A673 (cell line): Measurements from ENCODE around the gene MARCHF5. TPM values are rescaled to one million over a fixed set of nuclear protein-coding genes. Genes with fewer than 3 reads are reported as not detected.

Experiments
- BruUV-seq: library from RNA; stranded (reverse); fragments of 400-500 nt; replicated peaks from 2 replicates; lab custom pipeline; 2021; lab: Mats Ljungman, UMichigan
- CTCF ChIA-PET: fragments of 300-600 bp; sonication (Branson Sonifier 250); formaldehyde crosslinking; loops from one replicate; lab custom pipeline; 2022; ENCODE audit warnings: antibody characterized with exemption; lab: Charles Lee
- POLR2A ChIA-PET: fragments of 300-600 bp; sonication (Branson Sonifier 250); formaldehyde crosslinking; loops from one replicate; lab custom pipeline; 2022; ENCODE audit warnings: antibody characterized with exemption; ENCODE audit not compliant: low non-redundant PET; lab: Charles Lee
- DNase-seq: peaks from one replicate; pipeline ENCODE4 v3.0.0-alpha.2; 2015; ENCODE audit warnings: low spot score
- H3K27ac ChIP-seq: fragments of 200-600 bp; sonication (generic); 2 replicates; pipeline ENCODE4 v1.5.1; 2016; ENCODE audit warnings: mixed run types, low read depth, mild to moderate bottlenecking, mixed read lengths, antibody characterized with exemption, low read length; ENCODE audit not compliant: poor library complexity, severe bottlenecking
- H3K27me3 ChIP-seq: fragments of 200-600 bp; sonication (generic); replicated peaks from 2 replicates; pipeline ENCODE4 v1.6.1; 2017; ENCODE audit warnings: mixed run types, low read depth, mild to moderate bottlenecking, mixed read lengths, antibody characterized with exemption, low read length; ENCODE audit not compliant: insufficient read depth, poor library complexity
- H3K36me3 ChIP-seq: fragments of 200-600 bp; sonication (generic); 2 replicates; pipeline ENCODE4 v1.6.1; 2016; ENCODE audit warnings: mixed run types, mild to moderate bottlenecking, mixed read lengths, antibody characterized with exemption, low read length; ENCODE audit not compliant: insufficient read depth, poor library complexity, severe bottlenecking
- H3K4me1 ChIP-seq: fragments of 200-600 bp; sonication (generic); 2 replicates; pipeline ENCODE4 v1.6.1; 2017; ENCODE audit warnings: mixed run types, mild to moderate bottlenecking, mixed read lengths, antibody characterized with exemption, low read length; ENCODE audit not compliant: insufficient read depth, poor library complexity, severe bottlenecking
- H3K4me3 ChIP-seq: fragments of 200-600 bp; sonication (generic); 2 replicates; pipeline ENCODE4 v1.5.1; 2016; ENCODE audit warnings: low read depth, mixed run types, mild to moderate bottlenecking, mixed read lengths, low read length; ENCODE audit not compliant: poor library complexity, severe bottlenecking
- H3K9me3 ChIP-seq: fragments of 200-600 bp; sonication (generic); 2 replicates; pipeline ENCODE4 v1.6.1; 2016; ENCODE audit warnings: mixed run types, low read depth, mild to moderate bottlenecking, mixed read lengths, antibody characterized with exemption, low read length; ENCODE audit not compliant: poor library complexity, severe bottlenecking
- EZH2 ChIP-seq: fragments of 200-600 bp; sonication (generic); IDR thresholded peaks from 2 replicates; pipeline ENCODE4 v1.6.1; 2017; ENCODE audit warnings: borderline replicate concordance, low read depth, mild to moderate bottlenecking, mixed read lengths, antibody characterized with exemption, low read length; ENCODE audit not compliant: poor library complexity, severe bottlenecking
- intact Hi-C: fragments of 100-400 bp; cut with micrococcal nuclease; formaldehyde crosslinking; loops from one replicate; pipeline ENCODE4 v1.10.0; 2022; ENCODE audit not compliant: unreplicated experiment
- total RNA-seq: library from RNA; stranded (reverse); gene quantifications from 2 replicates; pipeline ENCODE4 v1.2.3, GENCODE V29; 2021
- TF ChIP-seq, protein P1 (sequence below): fragments of 300-800, 200-600 bp; sonication (generic); conservative IDR thresholded peaks from 2 replicates; pipeline ENCODE4 v1.5.1; 2017; ENCODE audit warnings: low read depth, mild to moderate bottlenecking, antibody characterized with exemption, low read length, moderate library complexity, mixed read lengths

Gene MARCHF5
- total RNA-seq, 1 experiment from 2014 or later: 79.9 TPM

DNA sequence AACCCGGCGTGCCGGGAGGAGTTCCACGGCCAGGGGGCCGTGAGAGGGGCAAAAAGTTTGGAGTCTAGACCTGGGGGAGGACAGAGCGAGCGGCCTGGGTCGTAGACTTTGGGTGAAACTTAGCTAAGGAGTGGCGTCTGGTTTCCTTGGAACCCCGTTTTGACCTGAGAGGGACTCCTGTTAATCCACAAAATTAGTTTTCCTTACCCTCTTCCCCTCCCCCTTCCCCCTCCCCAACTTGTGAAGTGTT, 574 bp downstream of the MARCHF5 start:
- DNase-seq: no peak
- H3K9me3 ChIP-seq: no peaks in the 10 kb centered on the region
- peak overlapping the region; percentile 91 for H3K27ac ChIP-seq
- H3K36me3 ChIP-seq: peaks cover 14% of the 10 kb centered on the region
- intact Hi-C loops: loop anchor here (5.0 kb wide), 1 partner anchor 49 kb away; no protein-coding TSS in a partner anchor
- CTCF ChIA-PET: interaction anchor here (0.6 to 1.5 kb wide), 4 partner anchors 36 to 204 kb away, joined by 3 to 5 read pairs (median 4); no protein-coding TSS in a partner anchor
- no TSS peak for BruUV-seq
- no peak for TF ChIP-seq EZH2
- TF ChIP-seq, protein P1, sequence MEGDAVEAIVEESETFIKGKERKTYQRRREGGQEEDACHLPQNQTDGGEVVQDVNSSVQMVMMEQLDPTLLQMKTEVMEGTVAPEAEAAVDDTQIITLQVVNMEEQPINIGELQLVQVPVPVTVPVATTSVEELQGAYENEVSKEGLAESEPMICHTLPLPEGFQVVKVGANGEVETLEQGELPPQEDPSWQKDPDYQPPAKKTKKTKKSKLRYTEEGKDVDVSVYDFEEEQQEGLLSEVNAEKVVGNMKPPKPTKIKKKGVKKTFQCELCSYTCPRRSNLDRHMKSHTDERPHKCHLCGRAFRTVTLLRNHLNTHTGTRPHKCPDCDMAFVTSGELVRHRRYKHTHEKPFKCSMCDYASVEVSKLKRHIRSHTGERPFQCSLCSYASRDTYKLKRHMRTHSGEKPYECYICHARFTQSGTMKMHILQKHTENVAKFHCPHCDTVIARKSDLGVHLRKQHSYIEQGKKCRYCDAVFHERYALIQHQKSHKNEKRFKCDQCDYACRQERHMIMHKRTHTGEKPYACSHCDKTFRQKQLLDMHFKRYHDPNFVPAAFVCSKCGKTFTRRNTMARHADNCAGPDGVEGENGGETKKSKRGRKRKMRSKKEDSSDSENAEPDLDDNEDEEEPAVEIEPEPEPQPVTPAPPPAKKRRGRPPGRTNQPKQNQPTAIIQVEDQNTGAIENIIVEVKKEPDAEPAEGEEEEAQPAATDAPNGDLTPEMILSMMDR: no peak
- POLR2A ChIA-PET: interaction anchor here (0.6 kb wide), 2 partner anchors 204 to 322 kb away, joined by 4 to 6 read pairs; no protein-coding TSS in a partner anchor
- H3K4me1 ChIP-seq: no peaks in the 10 kb centered on the region
- no peaks in the 10 kb centered on the region for H3K27me3 ChIP-seq
- peak overlapping the region; percentile 90 for H3K4me3 ChIP-seq

DNA sequence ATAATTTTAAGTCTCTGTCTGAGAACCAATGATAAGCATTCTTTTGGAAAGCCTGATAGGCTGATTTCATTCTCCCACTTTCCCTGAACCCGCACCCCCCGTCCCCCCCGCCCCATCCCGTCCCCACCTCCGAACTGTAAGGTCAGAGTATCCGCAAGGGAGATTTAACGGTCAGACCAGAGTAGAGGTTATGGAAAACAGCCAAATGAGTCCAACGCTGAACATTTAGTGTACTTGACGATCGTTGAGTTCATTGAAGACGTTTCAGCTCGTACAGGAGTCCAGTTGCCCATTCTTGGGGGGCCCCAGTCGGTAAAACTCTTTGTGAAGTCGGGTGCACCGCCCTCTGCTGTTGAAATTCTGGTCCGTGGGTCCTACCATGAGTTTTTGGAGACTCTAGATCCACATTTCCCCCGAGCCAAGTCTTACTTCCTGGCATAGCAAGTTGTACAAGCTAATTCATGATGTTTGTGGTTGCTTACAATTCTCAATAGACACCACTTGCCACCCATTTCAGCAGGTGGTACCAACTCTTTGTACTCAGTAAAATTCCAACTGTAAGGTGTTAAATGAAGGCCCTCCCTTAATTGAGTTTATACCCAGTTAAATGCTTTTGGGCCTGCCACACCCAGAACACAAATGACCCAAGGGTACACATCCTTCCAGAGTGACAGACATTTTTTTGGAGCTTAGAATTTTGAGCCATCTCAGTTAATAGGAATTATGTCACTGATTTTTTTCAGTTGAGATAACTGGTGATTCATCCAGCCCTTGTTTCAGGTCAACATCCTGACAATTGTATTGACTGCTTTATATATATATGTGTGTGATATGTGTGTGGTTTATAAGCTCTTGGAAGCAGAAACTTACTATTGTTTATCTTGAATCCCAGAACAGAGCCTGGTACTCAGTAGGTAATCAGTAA, 1.2 kb downstream of the MARCHF5 start:
- ChIA-PET POLR2A (interaction anchor here (0.6 kb wide), 1 partner anchor 321 kb away, joined by 4 read pairs; no protein-coding TSS in a partner anchor), CTCF (interaction anchor here (0.5 to 1.5 kb wide), 3 partner anchors 37 to 204 kb away, joined by 3 to 5 read pairs (median 5); no protein-coding TSS in a partner anchor)
- TF ChIP-seq, protein P1: peak; percentile 62
- no peak for TF ChIP-seq EZH2
- BruUV-seq: no TSS peak
- Histone ChIP-seq H3K27me3 (no peaks in the 10 kb centered on the region), H3K4me1 (no peaks in the 10 kb centered on the region), H3K27ac (peak overlapping the region; percentile 91), H3K36me3 (peaks cover 14% of the 10 kb centered on the region), H3K4me3 (peak overlapping the region; percentile 90), H3K9me3 (no peaks in the 10 kb centered on the region)
- peak; percentile 66 for DNase-seq
- intact Hi-C loops: loop anchor here (5.0 kb wide), 1 partner anchor 50 kb away; no protein-coding TSS in a partner anchor

DNA sequence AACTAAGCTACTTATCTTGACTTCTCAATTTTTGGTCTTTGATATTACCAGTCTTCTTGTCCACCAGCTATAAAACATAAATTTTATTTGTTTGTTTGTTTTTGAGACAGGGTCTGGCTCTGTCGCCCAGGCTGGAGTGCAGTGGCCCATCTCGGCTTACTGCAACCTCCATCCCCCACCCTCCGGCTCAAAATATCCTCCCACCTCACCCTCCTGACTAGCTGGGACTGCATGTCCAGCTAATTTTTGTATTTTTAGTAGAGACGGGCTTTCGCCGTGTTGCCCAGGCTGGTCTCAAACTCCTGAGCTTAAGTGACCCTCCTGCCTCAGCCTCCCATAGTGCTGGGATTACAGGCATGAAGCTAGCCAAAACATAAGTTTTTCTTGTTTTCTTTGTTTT, 7.5 kb downstream of the MARCHF5 start:
- CTCF ChIA-PET: no interaction called here
- POLR2A ChIA-PET: no interaction called here
- BruUV-seq: no TSS peak
- Histone ChIP-seq H3K4me1 (peaks cover 3% of the 10 kb centered on the region), H3K27me3 (no peaks in the 10 kb centered on the region), H3K27ac (no peak overlapping the region), H3K36me3 (peaks cover 10% of the 10 kb centered on the region), H3K9me3 (no peaks in the 10 kb centered on the region), H3K4me3 (no peak overlapping the region)
- intact Hi-C loops: no loop called here
- DNase-seq: no peak
- TF ChIP-seq EZH2: no peak
- TF ChIP-seq, protein P1: no peak
